HG02943 (cell line): ENCODE data around the gene PVALB.

ENCODE experiments used
- ATAC-seq: cut with Tn5 transposase; IDR thresholded peaks from one replicate; pipeline ENCODE4 v1.9.1; 2021; ENCODE audit warnings: mild to moderate bottlenecking, low read depth, moderate library complexity; ENCODE audit not compliant: unreplicated experiment

Gene PVALB

DNA sequence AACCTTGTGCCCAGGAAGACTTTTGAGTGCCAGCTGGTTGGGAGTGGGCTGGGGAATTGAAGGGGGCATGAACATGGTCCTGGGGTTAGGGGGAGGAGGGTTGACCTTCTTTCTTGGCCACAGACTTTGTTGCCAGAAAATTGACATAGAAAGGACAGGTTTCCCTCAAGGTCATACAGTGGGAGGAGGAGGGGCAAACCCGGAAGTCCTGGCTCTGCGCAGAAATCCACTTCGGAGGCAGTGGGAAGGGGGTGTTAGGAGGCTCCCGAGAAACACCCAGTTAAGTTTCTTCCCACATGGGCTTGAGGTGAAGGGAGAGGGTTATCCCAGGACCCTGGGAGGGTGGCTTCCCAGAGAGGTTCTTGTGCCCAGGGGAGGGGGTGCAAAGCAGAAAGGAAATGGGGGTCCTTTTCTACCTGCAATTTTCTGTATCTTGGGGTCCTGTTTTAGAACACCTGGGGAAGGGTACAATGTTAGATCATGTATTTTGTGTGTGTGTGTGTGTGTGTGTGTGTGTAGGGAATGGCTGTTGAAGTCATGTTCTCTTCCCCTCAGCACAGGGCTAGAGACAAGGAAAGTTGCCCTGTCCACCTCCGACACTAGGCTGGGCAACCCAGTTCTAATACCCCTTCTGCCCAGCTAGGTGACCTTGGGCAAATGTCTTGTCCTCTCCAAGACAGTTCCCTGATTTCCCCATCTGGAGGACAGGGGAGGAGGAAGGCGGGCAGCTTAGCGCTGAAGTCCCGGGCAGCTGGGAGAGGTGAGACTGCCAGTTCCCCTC is 1.1 kb downstream of the PVALB start:
- ATAC-seq = no peak

DNA sequence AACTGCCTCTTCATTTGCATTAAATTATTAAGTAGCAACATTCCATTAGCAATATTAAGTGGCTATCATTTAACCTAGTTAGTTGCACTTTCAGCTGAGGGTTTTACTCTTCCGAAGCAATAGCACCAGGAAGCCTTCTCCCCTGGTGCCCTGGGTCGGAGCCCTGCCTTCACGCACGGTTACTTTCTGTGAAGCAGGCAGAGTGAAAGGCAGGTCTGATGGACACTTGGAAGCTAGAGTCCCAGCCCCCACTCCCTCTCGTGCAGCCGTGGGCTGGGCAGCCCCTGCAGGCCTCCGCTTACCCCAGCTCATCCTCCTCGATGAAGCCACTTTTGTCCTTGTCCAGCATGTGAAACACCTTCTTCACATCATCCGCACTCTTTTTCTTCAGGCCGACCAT is 2.0 kb downstream of the PVALB start:
- no peak for ATAC-seq

DNA sequence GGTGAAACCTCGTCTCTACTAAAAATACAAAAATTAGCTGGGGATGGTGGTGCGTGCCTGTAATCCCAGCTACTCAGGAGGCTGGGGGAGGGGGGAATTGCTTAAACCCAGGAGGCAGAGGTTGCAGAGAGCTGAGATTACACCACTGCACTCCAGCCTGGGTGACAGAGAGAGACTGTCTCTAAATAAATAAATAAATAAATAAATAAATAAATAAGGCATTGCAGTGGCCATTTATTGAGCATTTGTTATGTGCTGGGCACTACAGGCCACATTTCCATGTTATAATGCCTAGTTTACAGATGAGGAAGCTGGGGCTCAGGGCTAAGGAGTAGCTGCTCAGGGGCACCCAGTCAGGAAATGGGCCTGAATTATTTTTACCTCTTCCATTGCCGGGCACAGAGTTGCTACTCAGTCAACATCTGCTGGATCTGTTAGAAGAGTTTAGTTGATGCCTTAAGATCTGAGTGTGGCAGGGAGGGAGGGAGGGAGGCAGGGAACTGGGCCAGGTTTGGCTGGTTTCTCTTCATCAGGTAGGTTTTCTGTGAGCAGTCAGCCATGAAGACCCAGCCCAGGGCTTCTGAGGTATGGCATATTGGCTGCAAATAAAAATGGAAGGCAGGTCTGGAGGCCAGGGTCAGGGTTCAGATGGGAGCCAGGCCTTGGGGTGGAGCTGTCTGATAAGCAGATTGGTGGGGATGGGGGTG is 5.6 kb downstream of the PVALB start:
- no peak for ATAC-seq

DNA sequence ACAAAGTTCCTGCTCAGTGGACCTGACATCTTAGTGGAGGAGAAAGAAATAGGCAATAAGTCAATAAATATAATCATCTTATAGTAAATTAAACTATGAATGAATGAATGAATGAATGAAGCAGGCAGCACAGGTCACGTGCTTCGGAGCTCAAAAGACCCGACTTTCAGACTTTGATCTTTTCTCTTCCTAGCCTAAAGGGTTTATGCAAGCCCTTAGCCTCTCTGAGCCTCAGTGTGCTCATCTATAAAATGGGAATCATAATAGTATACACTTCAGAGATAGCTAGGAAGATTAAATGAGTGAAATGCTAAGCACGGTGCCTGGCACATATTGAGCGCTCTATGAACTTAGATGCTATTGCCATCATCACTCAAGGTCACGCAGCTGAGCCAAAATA is 7.5 kb downstream of the PVALB start:
- ATAC-seq = no peak

DNA sequence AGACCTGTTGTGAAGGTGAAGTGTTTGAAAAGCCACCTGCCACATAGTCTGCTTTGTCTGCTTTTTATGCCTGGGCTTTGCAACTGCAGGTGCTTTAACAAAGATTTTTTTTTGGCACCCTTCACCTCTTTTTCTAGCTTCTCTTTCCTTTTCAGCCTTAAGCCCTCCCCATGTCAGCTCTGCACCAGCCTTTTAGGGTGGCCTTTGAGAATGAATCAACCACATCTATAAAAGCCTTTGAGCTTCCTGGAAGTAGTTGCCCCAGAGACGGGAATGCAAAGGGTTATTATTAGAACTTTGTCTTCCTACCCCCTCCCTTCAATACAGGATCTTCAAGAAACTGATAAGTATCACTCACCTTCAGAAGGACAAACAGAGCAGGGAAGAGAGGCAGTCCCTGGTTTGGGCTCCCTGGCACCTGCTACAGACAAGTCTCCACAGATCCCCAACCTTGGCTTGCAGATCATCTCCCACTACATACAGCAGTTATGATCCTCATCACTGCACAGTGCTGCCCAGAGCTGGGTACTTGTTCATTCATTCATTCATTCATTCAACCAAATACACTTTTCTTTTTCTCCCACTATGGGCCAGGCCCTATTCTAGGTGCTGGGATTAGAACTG is 8.0 kb downstream of the PVALB start:
- no peak for ATAC-seq

DNA sequence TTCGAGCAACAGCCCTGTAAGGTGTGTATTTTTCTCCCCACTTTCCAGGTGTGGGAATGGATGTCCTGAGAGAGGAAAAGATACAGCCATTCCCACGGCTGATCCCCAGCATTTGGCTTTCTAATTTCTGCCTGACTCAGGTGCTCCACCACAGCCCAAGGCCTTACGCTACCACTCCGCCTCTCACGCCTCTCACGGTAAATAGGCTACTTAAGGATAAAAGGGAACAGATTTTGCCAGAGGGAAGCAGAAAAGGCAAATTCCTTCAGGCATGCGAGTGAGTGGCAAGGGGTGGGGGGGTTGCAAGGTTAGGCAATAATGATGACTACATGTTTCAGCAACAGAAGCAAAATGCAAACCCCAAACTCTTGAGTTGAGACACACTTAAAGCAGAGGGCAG is 9.2 kb downstream of the PVALB start:
- ATAC-seq = no peak

DNA sequence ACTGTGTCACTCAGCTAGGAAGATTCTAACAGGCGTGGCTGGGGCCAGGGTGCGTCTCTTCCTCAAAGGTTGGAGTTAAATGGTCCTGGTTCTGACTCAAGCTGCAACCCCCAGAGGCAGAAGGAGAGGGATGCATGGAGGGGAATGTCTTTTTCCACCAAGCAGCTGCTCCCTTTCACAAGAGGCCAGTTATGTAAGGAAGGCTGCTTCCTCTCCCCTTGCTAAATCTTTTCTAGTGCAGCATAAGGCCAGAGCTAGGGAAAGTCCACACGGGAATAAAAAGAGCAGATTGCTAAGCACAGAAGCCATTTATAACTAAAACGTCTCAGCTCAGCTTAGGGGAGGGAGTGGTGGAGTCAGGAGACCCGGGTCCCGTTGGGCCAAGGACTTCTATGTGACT is 10.0 kb downstream of the PVALB start:
- no peak for ATAC-seq

DNA sequence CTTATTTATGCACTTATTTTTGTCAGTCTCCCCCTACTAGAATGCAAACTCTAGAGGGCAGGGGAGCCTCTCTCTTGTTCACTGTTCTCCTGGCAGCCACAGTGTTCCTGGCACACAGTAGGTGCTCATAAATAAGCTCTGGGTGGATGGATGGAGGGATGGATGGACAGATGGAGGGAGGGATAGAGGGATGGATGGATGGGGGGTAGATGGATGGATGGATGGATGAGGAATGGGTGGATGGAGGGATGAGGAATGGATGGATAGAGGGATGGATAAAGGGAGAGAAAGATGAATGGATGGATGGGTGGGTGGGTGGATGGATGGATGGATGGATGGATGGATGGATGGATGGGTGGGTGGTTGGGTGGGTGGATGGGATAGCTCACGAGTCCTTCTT is 13.5 kb downstream of the PVALB start:
- ATAC-seq = no peak

DNA sequence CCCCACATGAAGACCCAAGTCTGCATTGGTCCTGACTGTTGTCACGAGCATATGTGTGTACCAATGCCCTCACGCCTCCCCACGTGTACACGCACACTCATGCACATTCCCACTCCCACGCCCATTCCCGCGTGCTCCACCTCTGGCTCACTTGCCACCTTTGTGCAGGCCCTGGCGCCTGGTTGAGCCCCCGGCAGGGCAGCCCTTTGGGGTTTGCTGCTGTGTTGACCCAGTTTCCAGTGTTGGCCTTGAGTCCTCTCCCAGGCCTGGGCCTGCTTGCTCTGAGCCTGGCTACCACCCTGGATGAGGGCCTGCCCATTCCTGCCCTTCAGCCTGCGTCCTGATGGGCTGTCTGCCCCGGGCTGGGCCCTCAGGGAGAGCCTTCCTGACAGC is 18.2 kb downstream of the PVALB start:
- ATAC-seq = no peak

DNA sequence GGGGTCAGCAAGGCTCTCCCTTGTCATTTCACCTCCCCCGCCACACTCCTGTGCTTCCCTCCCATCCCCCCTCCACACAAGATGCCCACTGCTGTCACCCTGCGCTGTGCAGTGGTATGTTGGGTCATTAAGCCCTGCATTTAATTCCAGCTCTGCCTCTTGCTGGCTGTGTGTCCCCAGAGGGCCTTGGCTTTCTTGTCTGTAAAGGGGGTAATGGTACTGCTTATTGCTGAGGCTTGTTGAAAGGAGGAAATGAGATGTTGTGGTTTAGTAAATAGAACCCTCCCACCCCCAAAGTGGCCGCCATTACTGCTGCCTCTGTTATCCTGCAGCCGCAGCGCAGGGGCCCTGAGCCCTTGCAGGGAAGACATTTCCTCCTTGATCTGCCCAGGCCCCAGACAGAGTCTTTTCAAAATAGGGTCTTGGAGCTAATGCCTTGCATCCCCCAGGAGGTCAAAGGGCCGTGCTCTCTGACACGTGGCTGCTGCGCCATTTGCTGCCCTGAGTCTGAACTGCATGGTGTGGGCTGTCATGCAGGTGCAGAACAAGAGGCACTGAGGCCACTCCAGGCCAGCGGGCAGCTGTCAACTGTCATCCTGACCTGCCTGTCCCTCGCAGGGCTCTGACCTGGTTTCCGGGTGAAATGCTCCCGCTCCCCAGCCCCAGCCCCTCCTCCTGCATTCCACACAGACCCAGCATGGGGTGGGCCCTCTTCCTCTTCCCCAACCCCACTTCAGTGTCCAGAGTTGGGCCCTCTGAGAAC is 18.7 kb downstream of the PVALB start:
- no peak for ATAC-seq

DNA sequence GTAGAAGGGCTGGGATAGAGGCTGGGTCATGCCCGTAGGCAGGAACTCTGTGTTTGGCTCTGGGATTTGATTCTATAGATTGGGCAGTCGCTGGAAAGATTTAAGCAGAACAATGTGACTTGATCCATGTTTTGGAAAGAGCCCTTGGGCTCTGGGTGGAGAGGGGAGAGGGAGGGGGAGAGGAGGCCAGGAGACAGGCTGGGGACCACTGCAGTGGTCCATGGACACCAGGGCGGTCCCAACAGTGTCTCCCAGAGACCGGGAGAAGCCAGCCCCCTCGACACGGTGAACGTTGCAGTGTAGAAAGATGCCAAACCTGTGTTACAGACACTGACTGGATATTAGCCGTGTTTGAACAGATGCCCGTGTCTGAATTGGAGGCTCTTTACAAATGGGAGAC is 19.5 kb downstream of the PVALB start:
- no peak for ATAC-seq

DNA sequence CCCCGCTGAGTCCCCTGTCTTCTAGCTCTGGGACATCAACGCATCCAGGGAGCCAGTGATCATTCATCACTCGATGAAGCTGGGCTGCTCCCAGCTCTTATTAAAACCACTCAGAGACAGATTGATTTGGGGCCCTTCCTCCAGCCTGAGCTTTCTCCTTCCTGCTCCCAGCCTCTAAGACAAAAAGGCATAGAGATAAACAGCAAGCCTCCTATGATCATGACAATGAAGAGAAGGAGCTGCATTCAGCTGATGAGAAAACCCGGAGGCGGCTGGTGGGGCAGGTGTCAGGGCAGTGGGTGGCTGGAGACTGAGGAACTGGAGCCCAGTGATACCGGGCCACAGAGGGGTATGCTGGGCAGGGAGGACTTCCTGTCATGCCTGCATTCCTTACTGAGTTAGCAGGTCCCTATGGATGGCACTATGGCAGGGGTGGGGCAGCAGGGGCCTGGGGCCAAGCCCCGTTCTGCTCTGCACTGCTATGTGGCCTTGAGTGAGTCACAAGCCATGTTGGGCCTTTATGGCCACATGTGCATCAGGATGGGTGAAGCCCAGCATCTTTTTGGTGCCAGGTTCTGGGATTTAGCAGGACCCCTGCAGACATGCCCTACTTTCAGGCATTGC is 20.2 kb downstream of the PVALB start:
- ATAC-seq = no peak

DNA sequence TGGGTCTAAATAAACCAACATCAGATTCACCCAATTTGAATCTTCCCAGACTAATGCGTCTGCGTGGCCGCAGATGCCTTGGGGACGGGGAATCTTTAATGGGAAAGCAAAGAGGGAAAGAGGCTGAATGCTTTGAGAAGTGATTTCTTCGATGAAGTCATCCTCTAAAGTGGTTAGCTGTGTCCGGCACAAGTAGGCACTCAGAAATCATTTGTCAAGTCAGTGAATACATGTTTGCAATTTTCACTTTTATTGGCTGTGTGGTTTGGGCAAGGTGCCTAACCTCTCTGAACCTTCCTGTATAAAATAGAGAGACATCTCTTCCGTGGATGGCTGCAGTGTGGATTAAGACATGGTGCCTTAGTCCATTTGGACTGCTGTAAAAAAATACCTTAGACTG is 21.2 kb downstream of the PVALB start:
- ATAC-seq = no peak

DNA sequence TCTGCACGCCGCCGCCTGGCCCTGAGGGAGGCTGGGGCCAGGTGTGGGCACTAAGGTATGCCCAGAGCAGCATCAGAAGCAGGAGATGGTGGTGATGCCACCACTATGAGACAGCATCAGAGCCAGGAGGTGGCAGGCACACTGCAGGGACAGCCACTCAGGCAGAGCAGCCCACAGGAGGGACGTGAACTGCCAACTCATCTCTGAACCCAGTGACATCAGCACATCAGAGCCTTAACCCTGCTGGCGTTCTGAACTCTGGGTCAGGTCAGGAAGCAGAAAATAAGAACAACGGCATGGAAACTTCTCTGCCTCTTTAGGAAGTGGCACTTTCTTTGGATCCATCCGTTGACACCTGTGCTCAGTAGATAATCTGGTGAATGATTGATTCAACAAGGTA is 26.2 kb downstream of the PVALB start:
- no peak for ATAC-seq

DNA sequence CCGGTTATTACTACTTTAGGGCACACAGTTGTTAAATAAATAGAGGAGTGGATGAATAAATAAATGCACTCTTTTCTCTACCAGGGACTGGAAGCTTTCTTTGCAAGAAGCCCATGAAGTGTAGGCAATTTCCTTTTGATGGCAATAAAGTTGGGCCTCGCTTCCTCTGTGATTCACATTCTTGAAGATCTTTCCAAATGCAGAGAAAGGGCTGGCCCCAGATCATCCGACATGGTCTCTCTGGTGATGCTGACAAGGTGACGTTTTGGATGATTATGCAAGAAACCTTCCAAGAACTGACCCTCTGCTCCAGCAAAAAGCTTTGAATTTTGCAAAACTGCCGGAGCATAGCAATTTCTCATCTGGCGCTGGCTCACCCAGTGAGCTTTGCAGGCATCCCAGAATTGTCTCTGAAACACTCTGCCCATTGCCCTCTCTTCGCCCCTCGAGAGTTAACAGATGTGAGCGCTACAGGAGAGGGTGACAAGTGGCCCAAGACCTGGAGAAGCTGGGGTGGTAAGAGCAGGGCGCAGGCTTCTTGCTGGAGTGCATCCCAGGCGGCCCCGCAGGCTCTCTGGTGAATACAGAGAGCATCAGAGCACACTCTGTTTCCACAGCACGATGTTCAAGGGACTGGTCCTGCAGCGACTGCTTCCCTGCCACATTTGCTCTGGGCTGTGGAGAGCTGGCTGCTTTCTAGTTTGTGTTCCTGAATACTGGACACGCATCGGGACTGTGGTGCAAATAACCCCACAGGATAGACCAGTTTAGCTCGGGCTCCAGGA is 29.4 kb downstream of the PVALB start:
- no peak for ATAC-seq

DNA sequence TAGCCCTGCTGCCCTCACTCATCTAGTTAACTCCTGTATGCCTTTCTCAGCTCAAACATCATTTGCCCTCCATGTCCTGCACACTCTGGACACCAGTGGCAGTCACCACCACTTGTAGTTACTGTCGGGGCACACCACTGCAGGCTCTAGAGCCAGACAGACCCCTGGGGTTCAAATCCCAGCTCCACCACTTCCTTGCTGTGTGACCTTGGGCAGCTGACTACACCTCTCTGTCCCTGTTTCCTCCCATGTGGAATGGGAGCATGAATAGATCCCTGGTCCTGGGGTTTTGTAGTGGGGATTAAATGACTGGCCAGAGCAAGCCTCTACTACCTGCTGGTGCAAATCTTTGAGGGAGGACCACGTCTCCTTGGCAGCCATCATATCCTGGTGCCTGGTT is 33.1 kb downstream of the PVALB start:
- no peak for ATAC-seq

DNA sequence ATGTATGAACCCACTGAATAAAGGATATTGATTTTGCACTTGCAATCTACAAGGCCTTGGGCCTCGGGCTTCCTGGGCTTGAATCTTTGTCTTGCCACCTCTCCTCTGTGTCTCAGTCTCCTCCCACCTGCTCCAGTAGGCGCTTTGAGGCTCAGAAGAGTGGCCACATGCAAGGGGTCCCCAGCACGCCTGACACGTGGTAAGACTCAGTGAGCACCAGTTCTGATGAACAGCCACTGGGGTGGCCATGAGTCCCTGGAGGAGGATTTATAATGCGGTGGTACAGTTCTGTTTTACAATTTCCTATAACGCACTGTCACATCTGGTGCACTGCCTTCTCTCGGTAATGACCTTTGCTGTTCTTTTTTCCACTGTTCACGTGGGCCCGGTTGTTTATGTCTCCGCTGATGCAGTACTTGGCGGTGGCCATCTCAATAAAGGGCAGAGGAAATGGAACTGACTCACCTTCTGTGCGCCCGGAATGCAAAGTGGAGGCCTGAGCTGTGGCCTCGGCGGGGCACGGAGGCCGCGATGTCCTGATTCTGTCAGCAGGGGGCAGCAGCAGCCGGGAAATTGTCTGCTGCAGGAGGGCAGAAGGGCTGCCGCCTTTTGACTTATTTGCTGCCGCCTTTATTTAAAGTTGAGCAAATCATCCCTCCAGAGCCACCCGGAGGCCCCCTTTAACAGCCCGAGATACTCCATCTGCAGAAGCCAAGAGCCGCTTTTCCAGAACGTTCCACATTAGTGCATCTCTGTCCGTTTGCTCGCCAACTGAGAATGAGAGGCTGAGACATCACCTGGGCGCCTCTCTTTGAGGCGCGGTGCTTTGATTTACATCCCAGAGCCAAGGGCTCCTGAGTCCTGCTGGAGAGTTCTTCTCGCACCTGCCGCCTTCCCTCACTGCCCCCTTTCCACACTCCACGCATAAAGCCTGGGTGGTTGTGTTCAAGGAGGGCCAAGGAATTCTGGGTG is 34.9 kb downstream of the PVALB start:
- no peak for ATAC-seq

DNA sequence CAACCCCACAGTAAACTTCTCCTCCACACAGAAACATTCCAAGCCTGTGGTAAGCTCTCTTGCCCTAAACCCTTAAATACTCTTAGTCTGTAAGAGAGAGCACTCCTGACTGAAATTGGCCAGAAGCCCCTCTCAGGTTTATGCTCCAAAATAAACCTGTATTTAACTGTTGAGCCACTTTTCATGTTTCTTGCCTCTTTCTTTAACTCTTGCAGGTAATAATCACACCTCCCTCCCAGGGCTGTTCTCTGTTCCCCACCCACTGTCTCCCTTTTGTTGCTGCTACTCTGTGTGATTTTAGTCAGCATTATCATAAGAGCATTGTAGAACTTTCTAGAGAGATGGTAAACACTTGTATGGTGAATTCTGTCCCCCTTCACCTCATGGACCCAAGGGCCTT is 38.8 kb downstream of the PVALB start:
- no peak for ATAC-seq

DNA sequence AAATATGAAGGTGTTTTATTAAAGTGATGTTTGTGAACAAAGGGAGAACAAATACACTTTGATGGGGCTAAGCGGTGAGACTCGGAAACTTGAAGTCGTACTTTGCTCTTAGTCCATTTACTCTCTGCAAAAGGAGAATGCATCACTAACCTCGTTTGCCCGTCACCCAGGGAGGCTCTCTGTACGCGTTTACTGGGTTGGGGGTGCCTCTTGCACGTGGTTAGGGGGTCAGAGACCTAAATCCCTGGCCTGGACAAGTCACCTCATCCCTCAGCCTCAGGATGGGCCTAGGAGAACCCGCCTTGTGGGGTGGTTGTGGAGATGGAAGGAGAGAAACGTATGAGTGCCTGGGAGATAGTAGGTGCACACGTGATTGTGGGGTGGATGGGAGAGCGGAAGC is 40.1 kb downstream of the PVALB start:
- ATAC-seq = no peak
